Stomach (tissue), 9 donors: ENCODE data around the gene IFNL3. TPM values are rescaled to one million over a fixed set of nuclear protein-coding genes. Genes with fewer than 3 reads are reported as not detected.
"Not testable (repeated sequence)": the region's sequence is repeated elsewhere in the genome, so short reads cannot be mapped to it uniquely, and the experiment has no call there.

ENCODE experiments used
- DNase-seq, 2 donors: peaks; one replicate each; pipeline versions ENCODE4 v3.0.0 to v3.0.0-alpha.2; 2013 to 2019
- H3K27ac ChIP-seq, 5 donors: fragments of 200-600 bp in 4 of 5; sonication (generic) in 4 of 5; one replicate each; pipeline ENCODE4 v1.5.1; 2013 to 2019; ENCODE audit warnings: mild to moderate bottlenecking in 1 of 5, moderate library complexity in 1 of 5
- H3K27me3 ChIP-seq, 3 donors: fragments of 200-600 bp; sonication (generic); one replicate each; pipeline ENCODE4 v1.5.1; 2017 to 2019; ENCODE audit warnings: mixed run types in 1 of 3
- H3K36me3 ChIP-seq, 4 donors: fragments of 200-600 bp; sonication (generic); 1 replicate in 3 of 4; 2 replicates in 1 of 4; pipeline ENCODE4 v1.5.1; 2016 to 2019
- H3K4me1 ChIP-seq, 4 donors: fragments of 200-600 bp; sonication (generic); one replicate each; pipeline ENCODE4 v1.5.1; 2016 to 2019
- H3K4me3 ChIP-seq, 4 donors: fragments of 200-600 bp; sonication (generic) in 3 of 4; one replicate each; pipeline ENCODE4 v1.5.1; 2016 to 2019; ENCODE audit warnings: mild to moderate bottlenecking in 1 of 4
- H3K9me3 ChIP-seq, 4 donors: fragments of 200-600 bp; sonication (generic); one replicate each; pipeline ENCODE4 v1.5.1; 2016 to 2019
- EP300 ChIP-seq: sonication (generic); formaldehyde crosslinking; IDR thresholded peaks from one replicate; pipeline ENCODE4 v1.6.1; 2017; ENCODE audit warnings: antibody characterized with exemption
- POLR2A ChIP-seq, 4 donors: fragments of 450-650 bp; IDR thresholded peaks; one replicate each; pipeline ENCODE4 v1.6.1; 2016; ENCODE audit warnings: antibody characterized with exemption in 4 of 4, control low read depth in 2 of 4, mild to moderate bottlenecking in 1 of 4, moderate library complexity in 1 of 4
- POLR2AphosphoS5 ChIP-seq, 3 donors: sonication (generic); formaldehyde crosslinking; IDR thresholded peaks; one replicate each; pipeline ENCODE4 v1.6.1; 2016; ENCODE audit warnings: antibody characterized with exemption in 3 of 3
- WGBS, 5 donors: extraction: QIAGEN DNeasy Blood & Tissue Kit in 3 of 5; methylation state at CpG; one replicate each; pipeline versions ENCODE4 v1.1.5 to v1.1.7; 2013 to 2018; 5-methylcytosine and 5-hydroxymethylcytosine counted together
- intact Hi-C: fragments of 100-400 bp; cut with DNase I; formaldehyde crosslinking; loops from one replicate; pipeline ENCODE4 v1.15.1; 2023; ENCODE audit warnings: low total_unique reads
- polyA plus RNA-seq, 3 donors: library from polyadenylated mRNA; stranded (reverse); fragments of 200-250 nt; gene quantifications; one replicate each; pipeline ENCODE4 v1.2.3, GENCODE V29; 2013
- total RNA-seq, 5 donors: library from RNA; depleted of rRNA; stranded (reverse); fragments of >200 nt; gene quantifications; one replicate each; pipeline versions ENCODE4 v1.1.0 to v1.2.3, GENCODE V29; 2014 to 2016
- TF ChIP-seq, protein P1 (sequence below), 7 experiments: fragments of 450-650 bp in 4 of 7; fragments of 200-600 bp in 3 of 7; sonication (generic) in 3 of 7; IDR thresholded peaks; one replicate each; pipeline ENCODE4 v1.5.1; 2016 to 2019; ENCODE audit warnings: antibody characterized with exemption in 7 of 7, control low read depth in 2 of 7, mild to moderate bottlenecking in 1 of 7
- donor health status: healthy with polysubstance abuse.
- donor health status: Bipolar disorder and iron deficiency.
- donor health status: healthy.

IFNL3 gene
- total and polyA plus RNA-seq, 8 donors: not detected

- no peak for TF ChIP-seq EP300
- no peak for TF ChIP-seq POLR2AphosphoS5 (IDR thresholded peaks at IDR 0.05)
- no peak for TF ChIP-seq POLR2A (IDR thresholded peaks at IDR 0.05)
- TF ChIP-seq, protein P1, sequence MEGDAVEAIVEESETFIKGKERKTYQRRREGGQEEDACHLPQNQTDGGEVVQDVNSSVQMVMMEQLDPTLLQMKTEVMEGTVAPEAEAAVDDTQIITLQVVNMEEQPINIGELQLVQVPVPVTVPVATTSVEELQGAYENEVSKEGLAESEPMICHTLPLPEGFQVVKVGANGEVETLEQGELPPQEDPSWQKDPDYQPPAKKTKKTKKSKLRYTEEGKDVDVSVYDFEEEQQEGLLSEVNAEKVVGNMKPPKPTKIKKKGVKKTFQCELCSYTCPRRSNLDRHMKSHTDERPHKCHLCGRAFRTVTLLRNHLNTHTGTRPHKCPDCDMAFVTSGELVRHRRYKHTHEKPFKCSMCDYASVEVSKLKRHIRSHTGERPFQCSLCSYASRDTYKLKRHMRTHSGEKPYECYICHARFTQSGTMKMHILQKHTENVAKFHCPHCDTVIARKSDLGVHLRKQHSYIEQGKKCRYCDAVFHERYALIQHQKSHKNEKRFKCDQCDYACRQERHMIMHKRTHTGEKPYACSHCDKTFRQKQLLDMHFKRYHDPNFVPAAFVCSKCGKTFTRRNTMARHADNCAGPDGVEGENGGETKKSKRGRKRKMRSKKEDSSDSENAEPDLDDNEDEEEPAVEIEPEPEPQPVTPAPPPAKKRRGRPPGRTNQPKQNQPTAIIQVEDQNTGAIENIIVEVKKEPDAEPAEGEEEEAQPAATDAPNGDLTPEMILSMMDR (IDR thresholded peaks at IDR 0.05): no peak
- 17 to 44% (median 21%) methylated on average over 16 to 92 of the region's 92 CpGs for WGBS, 5 donors
- H3K4me3 ChIP-seq: peak overlapping the region in 3 of 4 donors; percentile 12 to 41 (median 19)
- peaks cover 11 to 17% (median 12%) of the 10 kb centered on the region in 4 donors for H3K4me1 ChIP-seq
- H3K27me3 ChIP-seq: peaks cover 19 to 55% (median 30%) of the 10 kb centered on the region in 3 donors
- no peaks in the 10 kb centered on the region for H3K36me3 ChIP-seq
- intact Hi-C loops: no loop called here
- no peak overlapping the region for H3K27ac ChIP-seq
- no peaks in the 10 kb centered on the region for H3K9me3 ChIP-seq
- peak in 1 of 2 donors; percentile 56 for DNase-seq
These were observed 3.2 kb upstream of the IFNL3 start for GRCh38 chr19:39247701-39248664.

DNA sequence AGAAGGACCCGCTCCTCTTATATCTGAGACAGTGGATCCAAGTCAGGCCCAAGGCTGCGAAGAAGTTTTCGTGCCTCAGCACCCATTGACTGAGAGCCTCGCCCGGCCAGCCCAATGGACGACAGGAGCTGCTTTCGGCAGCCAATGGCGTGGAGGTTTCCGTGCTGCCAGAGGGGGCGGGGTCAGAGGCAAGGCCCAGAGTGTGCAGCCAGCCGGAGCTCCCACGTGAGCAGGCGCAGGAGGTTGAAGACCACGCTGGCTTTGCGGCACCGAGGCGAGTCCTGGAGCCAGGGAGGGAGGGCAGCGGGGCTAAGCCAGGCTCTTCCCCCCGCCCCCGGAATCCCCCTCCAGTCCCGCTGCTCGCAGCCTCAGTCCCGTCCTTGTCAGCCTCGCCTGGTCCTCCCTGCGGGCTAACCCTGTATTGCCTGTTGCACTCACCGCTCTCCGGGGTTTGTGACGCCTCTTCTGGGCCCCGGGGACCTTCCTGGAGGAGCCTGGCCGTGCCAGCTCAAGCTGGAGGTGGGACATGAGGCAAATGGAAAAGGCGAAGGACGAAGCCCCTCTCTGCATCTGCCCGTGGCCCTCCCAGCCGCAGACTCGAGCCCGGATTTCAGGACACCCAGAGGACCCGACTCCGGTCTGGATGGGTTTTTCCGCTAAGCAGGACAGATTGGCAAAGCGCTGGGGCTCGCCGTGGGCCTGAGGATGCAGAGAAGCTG, 2.3 kb upstream of the IFNL3 start:
- Histone ChIP-seq H3K27ac (no peak overlapping the region), H3K4me3 (peak overlapping the region in 3 of 4 donors; percentile 12 to 41 (median 19)), H3K9me3 (no peaks in the 10 kb centered on the region), H3K36me3 (no peaks in the 10 kb centered on the region), H3K4me1 (peaks cover 11 to 17% (median 12%) of the 10 kb centered on the region in 4 donors), H3K27me3 (peaks cover 19 to 55% (median 30%) of the 10 kb centered on the region in 3 donors)
- TF ChIP-seq EP300: no peak
- TF ChIP-seq, protein P1 (IDR thresholded peaks at IDR 0.05): no peak
- TF ChIP-seq POLR2A (IDR thresholded peaks at IDR 0.05): no peak
- no peak for TF ChIP-seq POLR2AphosphoS5 (IDR thresholded peaks at IDR 0.05)
- intact Hi-C loops: no loop called here
- 26 to 39% (median 30%) methylated on average over 17 to 42 of the region's 42 CpGs for WGBS, 5 donors
- DNase-seq: peak in 1 of 2 donors; percentile 67

DNA sequence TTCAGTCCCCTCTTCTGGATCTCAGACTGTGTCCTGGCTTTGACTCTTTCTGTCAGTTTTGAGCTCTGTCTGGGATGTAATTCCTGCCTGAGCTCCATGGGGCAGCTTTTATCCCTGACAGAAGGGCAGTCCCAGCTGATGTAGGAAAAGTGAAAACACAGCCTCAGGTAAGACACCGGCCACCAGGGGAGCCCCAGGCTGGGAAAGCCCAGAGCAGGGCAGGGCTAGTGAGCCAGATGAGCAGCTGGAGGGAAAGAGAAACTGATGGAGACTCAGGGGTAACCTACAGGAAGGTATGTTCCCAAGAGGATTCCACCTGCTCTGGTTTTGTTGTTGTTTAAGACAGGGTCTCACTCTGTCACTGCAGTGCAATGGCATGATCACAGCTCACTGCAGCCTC, 360 bp upstream of the IFNL3 start:
- no CpG with 5 or more reads among the region's 1 CpG for WGBS, 5 donors
- H3K4me3 ChIP-seq, intact Hi-C loops, DNase-seq, H3K27ac ChIP-seq, H3K36me3 ChIP-seq, H3K9me3 ChIP-seq: not testable (repeated sequence)
- Histone ChIP-seq H3K27me3 (peaks cover 19 to 55% (median 30%) of the 10 kb centered on the region in 3 donors), H3K4me1 (peaks cover 11 to 17% (median 12%) of the 10 kb centered on the region in 4 donors)

GRCh38 chr19:39243741-39244140, 1.1 kb downstream of the IFNL3 start:
- H3K27ac ChIP-seq, intact Hi-C loops, DNase-seq, H3K9me3 ChIP-seq, H3K4me3 ChIP-seq, H3K36me3 ChIP-seq: not testable (repeated sequence)
- H3K4me1 ChIP-seq: peaks cover 11 to 17% (median 12%) of the 10 kb centered on the region in 4 donors
- peaks cover 17 to 41% (median 20%) of the 10 kb centered on the region in 3 donors for H3K27me3 ChIP-seq
- WGBS, 5 donors: 66 to 84% (median 79%) methylated on average over 5 to 12 of the region's 13 CpGs

GRCh38 chr19:39240421-39240820, 4.4 kb downstream of the IFNL3 start:
- peaks cover 0 to 43% (median 0%) of the 10 kb centered on the region in 3 donors for H3K27me3 ChIP-seq
- DNase-seq: no peak
- H3K9me3 ChIP-seq: no peaks in the 10 kb centered on the region
- no peak overlapping the region for H3K27ac ChIP-seq
- H3K4me1 ChIP-seq: peaks cover 7 to 11% (median 9%) of the 10 kb centered on the region in 4 donors
- no peak for TF ChIP-seq POLR2A (IDR thresholded peaks at IDR 0.05)
- TF ChIP-seq POLR2AphosphoS5 (IDR thresholded peaks at IDR 0.05): no peak
- TF ChIP-seq, protein P1 (IDR thresholded peaks at IDR 0.05): no peak
- no peak for TF ChIP-seq EP300
- H3K4me3 ChIP-seq: no peak overlapping the region
- intact Hi-C loops: no loop called here
- WGBS, 5 donors: 91 to 94% (median 94%) methylated on average over 3 to 7 of the region's 7 CpGs
- no peaks in the 10 kb centered on the region for H3K36me3 ChIP-seq
